GM23338 (cell line): ENCODE data around the gene HSBP1. TPM values are rescaled to one million over a fixed set of nuclear protein-coding genes. Genes with fewer than 3 reads are reported as not detected.
A peak's percentile ranks its signal among the peaks of the same experiment; 100 is the strongest.

ENCODE experiments used
- ATAC-seq: fragments of 200-7000 bp; cut with Tn5 transposase; 3 replicates; pipeline ENCODE4 v1.9.1; 2020
- DNase-seq: peaks from one replicate; pipeline ENCODE4 v3.0.0-alpha.2; 2015; ENCODE audit warnings: low spot score
- H2AFZ ChIP-seq: fragments of 200-600 bp; sonication (generic); 2 replicates; pipeline ENCODE4 v1.8.0; 2016; ENCODE audit warnings: antibody characterized with exemption, mild to moderate bottlenecking, moderate library complexity
- H3F3A ChIP-seq: fragments of 200-600 bp; sonication (generic); replicated peaks from 2 replicates; pipeline ENCODE4 v1.8.0; 2017; ENCODE audit warnings: antibody characterized with exemption, mixed run types, low read depth
- H3K27ac ChIP-seq: fragments of 200-600 bp; sonication (generic); 2 replicates; pipeline ENCODE4 v1.6.1; 2016; ENCODE audit warnings: low read depth
- H3K27me3 ChIP-seq: fragments of 200-600 bp; sonication (generic); 2 replicates; pipeline ENCODE4 v1.8.0; 2016; ENCODE audit warnings: mild to moderate bottlenecking, mixed run types, moderate library complexity; ENCODE audit not compliant: insufficient read depth
- H3K36me3 ChIP-seq: fragments of 200-600 bp; sonication (generic); 2 replicates; pipeline ENCODE4 v1.8.0; 2016; ENCODE audit warnings: mild to moderate bottlenecking; ENCODE audit not compliant: insufficient read depth
- H3K4me1 ChIP-seq: fragments of 200-600 bp; sonication (generic); 2 replicates; pipeline ENCODE4 v1.8.0; 2016; ENCODE audit warnings: mild to moderate bottlenecking, moderate library complexity; ENCODE audit not compliant: insufficient read depth
- H3K4me2 ChIP-seq: fragments of 200-600 bp; sonication (generic); 2 replicates; pipeline ENCODE4 v1.7.1; 2017; ENCODE audit warnings: mixed run types
- H3K4me3 ChIP-seq: fragments of 200-600 bp; sonication (generic); 2 replicates; pipeline ENCODE4 v1.6.1; 2016; ENCODE audit warnings: mixed run types
- H3K79me2 ChIP-seq: fragments of 200-600 bp; sonication (generic); replicated peaks from 2 replicates; pipeline ENCODE4 v1.8.0; 2017; ENCODE audit warnings: mild to moderate bottlenecking; ENCODE audit not compliant: insufficient read depth
- H3K9me2 ChIP-seq: fragments of 200-600 bp; sonication (generic); 2 replicates; pipeline ENCODE4 v1.8.0; 2017; ENCODE audit not compliant: insufficient read depth
- H4K20me1 ChIP-seq: fragments of 200-600 bp; sonication (generic); replicated peaks from 2 replicates; pipeline ENCODE4 v1.8.0; 2017; ENCODE audit warnings: mild to moderate bottlenecking; ENCODE audit not compliant: insufficient read depth
- H3K27ac Mint-ChIP-seq: 2 replicates; pipeline ENCODE4 v1.8.0; 2020; ENCODE audit warnings: inconsistent platforms, mild to moderate bottlenecking, moderate library complexity, mixed read lengths
- H3K27me3 Mint-ChIP-seq: 3 replicates; pipeline ENCODE4 v1.8.0; 2022; ENCODE audit warnings: low read depth, mild to moderate bottlenecking, moderate library complexity, mixed read lengths, inconsistent platforms; ENCODE audit not compliant: insufficient read depth, poor library complexity
- H3K36me3 Mint-ChIP-seq: 3 replicates; pipeline ENCODE4 v1.8.0; 2021; ENCODE audit warnings: low read depth, mild to moderate bottlenecking, inconsistent platforms, moderate library complexity, mixed read lengths
- H3K4me1 Mint-ChIP-seq: 3 replicates; pipeline ENCODE4 v1.8.0; 2020; ENCODE audit warnings: mild to moderate bottlenecking, inconsistent platforms, mixed read lengths
- H3K4me3 Mint-ChIP-seq: 3 replicates; pipeline ENCODE4 v1.8.0; 2021; ENCODE audit warnings: moderate library complexity, mild to moderate bottlenecking, inconsistent platforms, mixed read lengths
- H3K9me3 Mint-ChIP-seq: 3 replicates; pipeline ENCODE4 v1.8.0; 2020; ENCODE audit warnings: moderate library complexity, mild to moderate bottlenecking, inconsistent platforms, mixed read lengths
- CREB1 ChIP-seq: fragments of 250-450 bp; sonication (Bioruptor Pico); IDR thresholded peaks from 2 replicates; pipeline ENCODE4 v1.5.0; 2020; ENCODE audit warnings: low read depth, mild to moderate bottlenecking, moderate library complexity
- CTCF ChIP-seq, 2 experiments: fragments of 200-600 bp in 1 of 2; sonication (generic) in 1 of 2; conservative IDR thresholded peaks; 2 replicates each; pipeline versions ENCODE4 v1.5.1 to v1.6.1; 2016 to 2017; ENCODE audit warnings: antibody characterized with exemption in 2 of 2, low read depth in 2 of 2, mild to moderate bottlenecking in 2 of 2, moderate library complexity in 1 of 2
- POLR2AphosphoS5 ChIP-seq: IDR thresholded peaks from 2 replicates; pipeline ENCODE4 v1.6.1; 2016; ENCODE audit warnings: antibody characterized with exemption, low read depth
- REST ChIP-seq: IDR thresholded peaks from one replicate; pipeline ENCODE4 v1.6.1; 2018; ENCODE audit warnings: antibody characterized with exemption; ENCODE audit not compliant: unreplicated experiment
- STAT1 ChIP-seq: IDR thresholded peaks from one replicate; pipeline ENCODE4 v1.6.1; 2016; ENCODE audit warnings: antibody characterized with exemption; ENCODE audit not compliant: unreplicated experiment
- ZNF114 ChIP-seq: fragments of 250-450 bp; sonication (Bioruptor Pico); IDR thresholded peaks from 2 replicates; pipeline ENCODE4 v1.5.0; 2020; ENCODE audit warnings: mild to moderate bottlenecking, moderate library complexity
- ZNF331 ChIP-seq: fragments of 250-450 bp; sonication (Bioruptor Pico); IDR thresholded peaks from 2 replicates; pipeline ENCODE4 v1.5.0; 2020; ENCODE audit warnings: low read depth, mild to moderate bottlenecking, moderate library complexity
- polyA plus RNA-seq: library from polyadenylated mRNA; unstranded; fragments of >200 nt; fragmentation: Nextera tagmentation; extraction: Ambion mirVana; gene quantifications from 2 replicates; pipeline ENCODE4 v1.2.1, GENCODE V29; 2016
- total RNA-seq: library from RNA; depleted of rRNA; stranded (reverse); fragments of >200 nt; shearing (Covaris generic); gene quantifications from 2 replicates; pipeline ENCODE4 v1.2.3, GENCODE V29; 2014
- TF ChIP-seq, protein P1 (sequence below): IDR thresholded peaks from 2 replicates; pipeline ENCODE4 v1.6.1; 2016; ENCODE audit warnings: antibody characterized with exemption

HSBP1 gene
- total and polyA plus RNA-seq, 2 experiments from 2014 or later, result 71.0 to 817 TPM

DNA sequence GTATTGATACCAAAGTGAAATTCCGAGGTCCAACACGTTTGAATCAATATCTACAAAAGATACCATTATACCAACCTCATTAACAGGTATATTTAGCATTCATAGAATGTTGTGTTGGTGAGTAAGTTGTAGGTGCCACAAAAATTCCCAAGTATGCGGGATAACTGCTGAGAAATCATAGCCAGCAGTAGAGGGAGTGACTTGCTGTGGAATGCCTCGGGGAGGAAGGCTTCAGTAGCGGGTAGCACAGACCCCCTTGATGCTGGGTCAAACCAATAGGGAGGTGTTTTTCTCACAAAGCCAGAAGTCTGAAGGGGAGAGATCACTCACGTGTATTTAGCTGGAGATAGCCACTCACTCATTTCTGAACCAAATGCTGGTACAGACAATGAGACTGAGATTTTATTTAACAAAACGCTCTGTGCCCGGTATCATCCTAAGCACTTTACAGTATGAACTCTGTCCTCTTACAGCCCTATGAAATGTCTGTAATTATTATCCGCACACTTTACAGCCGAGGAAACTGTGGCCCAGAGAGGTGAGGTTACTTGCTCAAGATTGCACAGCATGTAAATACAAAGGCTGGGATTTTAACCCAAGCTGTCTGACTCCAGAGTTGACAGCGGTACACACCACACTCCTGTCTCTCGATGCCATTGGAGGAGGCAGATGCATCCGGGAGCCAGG lies 23.1 kb downstream of the HSBP1 start:
- H3K9me3 Mint-ChIP-seq, result peaks cover 25% of the 10 kb centered on the region
- Histone ChIP-seq H4K20me1 (no peaks in the 10 kb centered on the region), H3K27me3 (no peaks in the 10 kb centered on the region), H3K4me2 (0 out of 2 replicates have a peak overlapping the region, but pooled peaks have one; percentile 49), H3K4me3 (no peak overlapping the region), H3K4me1 (peaks cover 26% of the 10 kb centered on the region; the same call in 1 of the 2 replicates), H3K27ac (peak overlapping the region; percentile 17; the same call in 1 of the 2 replicates), H3F3A (no peaks in the 10 kb centered on the region), H3K79me2 (no peaks in the 10 kb centered on the region), H3K36me3 (no peaks in the 10 kb centered on the region), H2AFZ (no peak overlapping the region), H3K9me2 (no peaks in the 10 kb centered on the region)
- ATAC-seq (no peak), DNase-seq (no peak)
- H3K36me3 Mint-ChIP-seq, result peaks cover 12% of the 10 kb centered on the region
- H3K27ac Mint-ChIP-seq, result no peak overlapping the region
- no peak overlapping the region for H3K4me3 Mint-ChIP-seq
- peaks cover 4% of the 10 kb centered on the region for H3K27me3 Mint-ChIP-seq
- H3K4me1 Mint-ChIP-seq, result peaks cover 37% of the 10 kb centered on the region
- TF ChIP-seq POLR2AphosphoS5, result no peak
- TF ChIP-seq REST, result no peak
- TF ChIP-seq STAT1, result no peak
- TF ChIP-seq CTCF (conservative IDR thresholded peaks at IDR 0.05; ENCODE audit: low read depth in 2 of 2), result no peak; a peak in 1 of 4 replicates

GRCh38 chr16:83831456-83831987 lies 23.7 kb downstream of the HSBP1 start:
- no peak overlapping the region for H3K4me3 Mint-ChIP-seq
- no peaks in the 10 kb centered on the region for H3K27me3 ChIP-seq
- ATAC-seq (peak; percentile 73), DNase-seq (peak; percentile 70)
- no peaks in the 10 kb centered on the region for H3K79me2 ChIP-seq
- H3K9me2 ChIP-seq, result no peaks in the 10 kb centered on the region
- H3F3A ChIP-seq, result no peaks in the 10 kb centered on the region
- H3K27ac Mint-ChIP-seq, result no peak overlapping the region
- no peaks in the 10 kb centered on the region for H4K20me1 ChIP-seq
- H3K36me3 Mint-ChIP-seq, result peaks cover 12% of the 10 kb centered on the region
- H3K4me1 ChIP-seq, result peaks cover 32% of the 10 kb centered on the region; the same call in 1 of the 2 replicates
- H2AFZ ChIP-seq, result no peak overlapping the region
- no peak overlapping the region for H3K27ac ChIP-seq
- H3K4me3 ChIP-seq, result no peak overlapping the region
- H3K36me3 ChIP-seq, result no peaks in the 10 kb centered on the region
- peaks cover 4% of the 10 kb centered on the region for H3K27me3 Mint-ChIP-seq
- no peak overlapping the region for H3K4me2 ChIP-seq
- H3K9me3 Mint-ChIP-seq, result peaks cover 25% of the 10 kb centered on the region
- peaks cover 39% of the 10 kb centered on the region for H3K4me1 Mint-ChIP-seq
- TF ChIP-seq, protein P1, sequence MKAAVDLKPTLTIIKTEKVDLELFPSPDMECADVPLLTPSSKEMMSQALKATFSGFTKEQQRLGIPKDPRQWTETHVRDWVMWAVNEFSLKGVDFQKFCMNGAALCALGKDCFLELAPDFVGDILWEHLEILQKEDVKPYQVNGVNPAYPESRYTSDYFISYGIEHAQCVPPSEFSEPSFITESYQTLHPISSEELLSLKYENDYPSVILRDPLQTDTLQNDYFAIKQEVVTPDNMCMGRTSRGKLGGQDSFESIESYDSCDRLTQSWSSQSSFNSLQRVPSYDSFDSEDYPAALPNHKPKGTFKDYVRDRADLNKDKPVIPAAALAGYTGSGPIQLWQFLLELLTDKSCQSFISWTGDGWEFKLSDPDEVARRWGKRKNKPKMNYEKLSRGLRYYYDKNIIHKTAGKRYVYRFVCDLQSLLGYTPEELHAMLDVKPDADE, result no peak
- TF ChIP-seq STAT1 (no peak), CREB1 (no peak), ZNF114 (CRISPR knock-in tag) (no peak), CTCF (conservative IDR thresholded peaks at IDR 0.05; ENCODE audit: low read depth in 2 of 2) (no peak), ZNF331 (CRISPR knock-in tag) (no peak)
